Gastrocnemius medialis (tissue), 4 donors: ENCODE data around the gene SRGAP3. TPM values are rescaled to one million over a fixed set of nuclear protein-coding genes. Genes with fewer than 3 reads are reported as not detected.
A peak's percentile ranks its signal among the peaks of the same experiment; 100 is the strongest.
"Not testable (repeated sequence)": the region's sequence is repeated elsewhere in the genome, so short reads cannot be mapped to it uniquely, and the experiment has no call there.

Source experiments
- ATAC-seq, 2 donors: fragments of 150-250 bp; one replicate each; pipeline ENCODE4 v1.9.1; 2016
- DNase-seq, 2 donors: peaks; one replicate each; pipeline ENCODE4 v3.0.0-alpha.2; 2019
- H3K27ac ChIP-seq, 4 donors: fragments of 200-600 bp; sonication (generic); 1 replicate in 1 of 4; 2 replicates in 3 of 4; pipeline ENCODE4 v1.5.1; 2016 to 2018; ENCODE audit warnings: mild to moderate bottlenecking in 2 of 4, moderate library complexity in 1 of 4
- H3K27me3 ChIP-seq, 3 donors: fragments of 200-600 bp; sonication (generic) in 2 of 3; 1 replicate in 1 of 3; 2 replicates in 2 of 3; pipeline versions ENCODE4 v1.5.1 to v1.6.0; 2016 to 2019; ENCODE audit warnings: mild to moderate bottlenecking in 1 of 3, moderate library complexity in 1 of 3
- H3K36me3 ChIP-seq, 2 donors: fragments of 200-600 bp; sonication (generic) in 1 of 2; one replicate each; pipeline ENCODE4 v1.5.1; 2017 to 2018
- H3K4me1 ChIP-seq, 2 donors: fragments of 200-600 bp; sonication (generic) in 1 of 2; one replicate each; pipeline ENCODE4 v1.5.1; 2016 to 2017; ENCODE audit warnings: mild to moderate bottlenecking in 2 of 2
- H3K4me3 ChIP-seq, 4 donors: fragments of 200-600 bp; sonication (generic) in 3 of 4; 1 replicate in 1 of 4; 2 replicates in 3 of 4; pipeline ENCODE4 v1.5.1; 2016 to 2019; ENCODE audit warnings: mild to moderate bottlenecking in 2 of 4
- H3K9me3 ChIP-seq, 3 donors: fragments of 200-600 bp; sonication (generic) in 2 of 3; 1 replicate in 1 of 3; 2 replicates in 2 of 3; pipeline ENCODE4 v1.5.1; 2016 to 2019
- CTCF ChIP-seq, 5 experiments: fragments of 450-650 bp in 3 of 5; fragments of 200-600 bp in 2 of 5; sonication (generic) in 2 of 5; IDR thresholded peaks in 4 of 5; conservative IDR thresholded peaks in 1 of 5; 1 replicate in 4 of 5; 2 replicates in 1 of 5; pipeline ENCODE4 v1.5.1; 2016 to 2019; ENCODE audit warnings: antibody characterized with exemption in 5 of 5, mild to moderate bottlenecking in 3 of 5, moderate library complexity in 3 of 5
- POLR2A ChIP-seq, 2 donors: fragments of 450-650 bp; IDR thresholded peaks; one replicate each; pipeline ENCODE4 v1.6.1; 2017; ENCODE audit warnings: antibody characterized with exemption in 2 of 2, mild to moderate bottlenecking in 2 of 2, moderate library complexity in 2 of 2
- in situ Hi-C, 4 donors: fragments of 200-750 bp; cut with MboI; loops; one replicate each; pipeline versions ENCODE4 v1.15.0 to v1.8.0; 2017; ENCODE audit warnings: low sequenced_read_pairs in 4 of 4
- intact Hi-C: fragments of 100-400 bp; cut with DNase I; formaldehyde crosslinking; loops from one replicate; pipeline ENCODE4 v1.15.1; 2023; ENCODE audit warnings: low total_unique reads
- total RNA-seq, 4 donors: library from RNA; depleted of rRNA; stranded (reverse); fragments of >200 nt; gene quantifications; one replicate each; pipeline versions ENCODE4 v1.1.0 to v1.2.3, GENCODE V29; 2016

Gene SRGAP3
- 1 to 10 TPM; 1.3 to 2.3 (median 1.8) TPM for total RNA-seq

- Histone ChIP-seq H3K9me3 (no peaks in the 10 kb centered on the region), H3K36me3 (no peaks in the 10 kb centered on the region), H3K4me1 (peaks cover 40 to 41% of the 10 kb centered on the region in 2 donors), H3K4me3 (peak within 1 kb of the TSS; percentile 42 to 56 (median 52)), H3K27me3 (no peaks in the 10 kb centered on the region), H3K27ac (peak within 1 kb of the TSS; percentile 74 to 85 (median 78))
- TF ChIP-seq CTCF (IDR thresholded peaks at IDR 0.05 in 4 of 5, conservative IDR thresholded peaks at IDR 0.05 in 1 of 5) (peak in 4 of 5 experiments; percentile 30 to 44 (median 40)), POLR2A (IDR thresholded peaks at IDR 0.05) (peak; percentile 52)
- in situ Hi-C loops (no loop called here), intact Hi-C loops (loop anchor here (2.0 to 5.0 kb wide), 5 partner anchors 29 to 287 kb away; partner anchors contain the start of genes RAD18 and SETD5)
- ATAC-seq (peak; percentile 70 to 76), DNase-seq (peak; percentile 77 to 91)
Observed at GRCh38 chr3:9249273-9250192, at the start of gene SRGAP3. Gene SRGAP3, minus strand, starts transcription at chr3:9249646. Its CDS starts 695 bp downstream, at chr3:9248951.

GRCh38 chr3:9298236-9298635, 48.8 kb upstream of the SRGAP3 start:
- no peak for TF ChIP-seq POLR2A (IDR thresholded peaks at IDR 0.05)
- TF ChIP-seq CTCF (IDR thresholded peaks at IDR 0.05 in 4 of 5, conservative IDR thresholded peaks at IDR 0.05 in 1 of 5), result no peak
- no peaks in the 10 kb centered on the region for H3K36me3 ChIP-seq
- DNase-seq, result no peak
- ATAC-seq, result peak in 1 of 2 donors; percentile 73
- H3K9me3 ChIP-seq, result no peaks in the 10 kb centered on the region
- intact Hi-C loops (no loop called here), in situ Hi-C loops (loop anchor here in 1 of 4 donors (25.0 kb wide), 1 partner anchor 211 kb away; no protein-coding TSS in a partner anchor)
- peaks cover 0 to 2% of the 10 kb centered on the region in 2 donors for H3K4me1 ChIP-seq
- no peaks in the 10 kb centered on the region for H3K27me3 ChIP-seq
- H3K27ac ChIP-seq, result no peak overlapping the region
- H3K4me3 ChIP-seq, result no peak overlapping the region

- H3K4me1 ChIP-seq, result peaks cover 0 to 2% of the 10 kb centered on the region in 2 donors
- in situ Hi-C loops, result loop anchor here in 1 of 4 donors (25.0 kb wide), 1 partner anchor 209 kb away; no protein-coding TSS in a partner anchor
- DNase-seq (no peak), ATAC-seq (no peak)
- no peak for TF ChIP-seq POLR2A (IDR thresholded peaks at IDR 0.05)
- no peak for TF ChIP-seq CTCF (IDR thresholded peaks at IDR 0.05 in 4 of 5, conservative IDR thresholded peaks at IDR 0.05 in 1 of 5)
- no peaks in the 10 kb centered on the region for H3K9me3 ChIP-seq
- H3K4me3 ChIP-seq, result no peak overlapping the region
- intact Hi-C loops, result no loop called here
- H3K27me3 ChIP-seq, result no peaks in the 10 kb centered on the region
- H3K27ac ChIP-seq, result no peak overlapping the region
- H3K36me3 ChIP-seq, result no peaks in the 10 kb centered on the region
Observed at GRCh38 chr3:9296241-9296640, 46.8 kb upstream of the SRGAP3 start.

- intact Hi-C loops, result no loop called here
- in situ Hi-C loops, result loop anchor here in 1 of 4 donors (25.0 kb wide), 1 partner anchor 208 kb away; no protein-coding TSS in a partner anchor
- no peak for ATAC-seq
Observed at GRCh38 chr3:9295007-9295406, 45.6 kb upstream of the SRGAP3 start.

GRCh38 chr3:9293953-9294352, 44.5 kb upstream of the SRGAP3 start:
- intact Hi-C loops, DNase-seq: not testable (repeated sequence)
- in situ Hi-C loops, result loop anchor here in 1 of 4 donors (25.0 kb wide), 1 partner anchor 207 kb away; no protein-coding TSS in a partner anchor

More at GRCh38 chr3:9295007-9295406, 45.6 kb upstream of the SRGAP3 start:
- Histone ChIP-seq H3K27me3 (no peaks in the 10 kb centered on the region), H3K4me3 (no peak overlapping the region), H3K4me1 (peaks cover 0 to 2% of the 10 kb centered on the region in 2 donors), H3K36me3 (no peaks in the 10 kb centered on the region), H3K9me3 (no peaks in the 10 kb centered on the region), H3K27ac (no peak overlapping the region)
- DNase-seq, result no peak
- no peak for TF ChIP-seq CTCF (IDR thresholded peaks at IDR 0.05 in 4 of 5, conservative IDR thresholded peaks at IDR 0.05 in 1 of 5)

More at GRCh38 chr3:9293953-9294352, 44.5 kb upstream of the SRGAP3 start:
- H3K27ac ChIP-seq, H3K27me3 ChIP-seq, H3K4me1 ChIP-seq, H3K36me3 ChIP-seq, H3K4me3 ChIP-seq, H3K9me3 ChIP-seq, ATAC-seq: not testable (repeated sequence)
